Measurements from ENCODE around the gene GPR153. TPM values are rescaled to one million over a fixed set of nuclear protein-coding genes. Genes with fewer than 3 reads are reported as not detected.
A peak's percentile ranks its signal among the peaks of the same experiment; 100 is the strongest.

The GPR153 gene
- total RNA-seq, 1 experiment from 2014 or later: 6.1 TPM

- Histone ChIP-seq H3K79me2 (ENCODE audit: insufficient read depth, low read length) (peaks cover 48% of the 10 kb centered on the region), H3K4me2 (ENCODE audit: low read length) (peak overlapping the region; percentile 42), H3K4me3 (replicated peaks in 1 of 2; ENCODE audit: low read depth in 1 of 2, low read length in 2 of 2) (no peak overlapping the region), H3K27me3 (ENCODE audit: insufficient read depth, low read length) (no peaks in the 10 kb centered on the region), H3K9ac (ENCODE audit: low read length) (no peak overlapping the region; the same call in 1 of the 2 replicates), H3K36me3 (ENCODE audit: control insufficient read depth in 1 of 2, insufficient read depth in 2 of 2, low read length in 2 of 2) (peaks cover 7 to 41% of the 10 kb centered on the region in 2 experiments; a peak in 3 of 4 replicates), H4K20me1 (ENCODE audit: insufficient read depth) (no peaks in the 10 kb centered on the region; the same call in 1 of the 2 replicates), H3K9me2 (ENCODE audit: insufficient read depth) (no peaks in the 10 kb centered on the region), H3K9me3 (ENCODE audit: control insufficient read depth in 1 of 2, insufficient read depth in 1 of 2, low read depth in 1 of 2, low read length in 2 of 2) (no peaks in the 10 kb centered on the region), H3K4me1 (ENCODE audit: control insufficient read depth in 1 of 2, insufficient read depth in 2 of 2, low read length in 2 of 2) (peaks cover 80 to 93% of the 10 kb centered on the region in 2 experiments), H2AFZ (ENCODE audit: low read depth, low read length, poor library complexity, severe bottlenecking) (no peak overlapping the region), H3K27ac (ENCODE audit: low read depth, low read length) (peak overlapping the region; percentile 55)
- TF ChIP-seq ATF3 (IDR thresholded peaks at IDR 0.05) (no peak), JUND (IDR thresholded peaks at IDR 0.05) (0 out of 2 replicates have a peak, but pooled peaks have one; percentile 1), FOSL1 (IDR thresholded peaks at IDR 0.05; ENCODE audit: low read depth) (no peak), POLR2AphosphoS5 (IDR thresholded peaks at IDR 0.05; ENCODE audit: low read depth, low read length) (peak; percentile 9; the same call in 1 of the 2 replicates)
- no TSS peak for BruUV-seq (replicated peaks)
- intact Hi-C loops (cut with micrococcal nuclease): no loop called here
- ATAC-seq (no peak), DNase-seq (ENCODE audit: low read depth, low spot score) (no peak)
- ChIA-PET POLR2A (interaction anchor here (1.3 kb wide), 2 partner anchors 16 to 18 kb away, joined by 4 to 5 read pairs; partner anchors contain the start of gene RNF207), CTCF (interaction anchor here (6.5 kb wide), 1 partner anchor 17 kb away, joined by 44 read pairs; the partner anchor contains the start of gene RNF207), RAD21 (ENCODE audit: low non-redundant PET in 1 of 2, low total read pairs in 2 of 2, uncharacterized antibody in 2 of 2, unreplicated experiment in 2 of 2) (no interaction called here)
These were observed 38.3 kb downstream of the GPR153 start for GRCh38 chr1:6222636-6223035.

- Histone ChIP-seq H4K20me1 (ENCODE audit: insufficient read depth) (no peaks in the 10 kb centered on the region; the same call in 1 of the 2 replicates), H3K9me2 (ENCODE audit: insufficient read depth) (no peaks in the 10 kb centered on the region), H3K4me2 (ENCODE audit: low read length) (peak overlapping the region; percentile 80), H3K4me1 (ENCODE audit: control insufficient read depth in 1 of 2, insufficient read depth in 2 of 2, low read length in 2 of 2) (peaks cover 76 to 85% of the 10 kb centered on the region in 2 experiments), H3K9ac (ENCODE audit: low read length) (peak overlapping the region; percentile 67), H3K4me3 (replicated peaks in 1 of 2; ENCODE audit: low read depth in 1 of 2, low read length in 2 of 2) (no peak overlapping the region), H3K79me2 (ENCODE audit: insufficient read depth, low read length) (peaks cover 37% of the 10 kb centered on the region), H3K36me3 (ENCODE audit: control insufficient read depth in 1 of 2, insufficient read depth in 2 of 2, low read length in 2 of 2) (peaks cover 4 to 34% of the 10 kb centered on the region in 2 experiments; a peak in 2 of 4 replicates), H3K9me3 (ENCODE audit: control insufficient read depth in 1 of 2, insufficient read depth in 1 of 2, low read depth in 1 of 2, low read length in 2 of 2) (no peaks in the 10 kb centered on the region), H3K27me3 (ENCODE audit: insufficient read depth, low read length) (no peaks in the 10 kb centered on the region), H3K27ac (ENCODE audit: low read depth, low read length) (peak overlapping the region; percentile 89), H2AFZ (ENCODE audit: low read depth, low read length, poor library complexity, severe bottlenecking) (no peak overlapping the region)
- no peak for DNase-seq (ENCODE audit: low read depth, low spot score)
- ChIA-PET POLR2A (interaction anchor here (1.2 to 1.6 kb wide), 5 partner anchors 10 to 17 kb away, joined by 3 to 11 read pairs (median 4); partner anchors contain the start of gene RNF207), CTCF (interaction anchor here (0.8 to 6.5 kb wide), 2 partner anchors 16 to 17 kb away, joined by 3 to 44 read pairs; partner anchors contain the start of gene RNF207), RAD21 (ENCODE audit: low non-redundant PET in 1 of 2, low total read pairs in 2 of 2, uncharacterized antibody in 2 of 2, unreplicated experiment in 2 of 2) (no interaction called here)
- ATAC-seq: no peak
- intact Hi-C loops (cut with micrococcal nuclease): no loop called here
- no TSS peak for BruUV-seq (replicated peaks)
- no peak for TF ChIP-seq CEBPB (IDR thresholded peaks at IDR 0.05; ENCODE audit: low read depth)
- no peak for TF ChIP-seq TCF7L2 (IDR thresholded peaks at IDR 0.05; ENCODE audit: borderline replicate concordance, extremely low read depth, insufficient read depth, insufficient read length)
- no peak for TF ChIP-seq SRF (IDR thresholded peaks at IDR 0.05; ENCODE audit: low read depth)
- no peak for TF ChIP-seq RAD21 (IDR thresholded peaks at IDR 0.05; ENCODE audit: low read depth)
- no peak for TF ChIP-seq CBX3 (IDR thresholded peaks at IDR 0.05; ENCODE audit: low read depth)
- TF ChIP-seq SIN3A (IDR thresholded peaks at IDR 0.05; ENCODE audit: low read depth): no peak
- no peak for TF ChIP-seq ZFX (IDR thresholded peaks at IDR 0.05)
- TF ChIP-seq YY1 (IDR thresholded peaks at IDR 0.05; ENCODE audit: extremely low read depth, insufficient replicate concordance, low read depth, low read length): no peak
- TF ChIP-seq SP1 (IDR thresholded peaks at IDR 0.05; ENCODE audit: low read depth): no peak
- TF ChIP-seq CTCF (IDR thresholded peaks at IDR 0.05 in 2 of 3, conservative IDR thresholded peaks at IDR 0.05 in 1 of 3; ENCODE audit: borderline replicate concordance in 1 of 3, insufficient read depth in 1 of 3, low read depth in 2 of 3, low read length in 2 of 3): no peak
- no peak for TF ChIP-seq FOSL1 (IDR thresholded peaks at IDR 0.05; ENCODE audit: low read depth)
- TF ChIP-seq ELF1 (IDR thresholded peaks at IDR 0.05; ENCODE audit: borderline replicate concordance, low read depth): no peak
These were observed 39.6 kb downstream of the GPR153 start for GRCh38 chr1:6221210-6221784.
